GM23338 (cell line): Measurements from ENCODE around the gene DNASE1L2. TPM values are rescaled to one million over a fixed set of nuclear protein-coding genes. Genes with fewer than 3 reads are reported as not detected.

Experiments
- ATAC-seq: fragments of 200-7000 bp; cut with Tn5 transposase; 3 replicates; pipeline ENCODE4 v1.9.1; 2020
- DNase-seq: peaks from one replicate; pipeline ENCODE4 v3.0.0-alpha.2; 2015; ENCODE audit warnings: low spot score
- H2AFZ ChIP-seq: fragments of 200-600 bp; sonication (generic); 2 replicates; pipeline ENCODE4 v1.8.0; 2016; ENCODE audit warnings: antibody characterized with exemption, mild to moderate bottlenecking, moderate library complexity
- H3F3A ChIP-seq: fragments of 200-600 bp; sonication (generic); replicated peaks from 2 replicates; pipeline ENCODE4 v1.8.0; 2017; ENCODE audit warnings: antibody characterized with exemption, mixed run types, low read depth
- H3K27ac ChIP-seq: fragments of 200-600 bp; sonication (generic); 2 replicates; pipeline ENCODE4 v1.6.1; 2016; ENCODE audit warnings: low read depth
- H3K27me3 ChIP-seq: fragments of 200-600 bp; sonication (generic); 2 replicates; pipeline ENCODE4 v1.8.0; 2016; ENCODE audit warnings: mild to moderate bottlenecking, mixed run types, moderate library complexity; ENCODE audit not compliant: insufficient read depth
- H3K36me3 ChIP-seq: fragments of 200-600 bp; sonication (generic); 2 replicates; pipeline ENCODE4 v1.8.0; 2016; ENCODE audit warnings: mild to moderate bottlenecking; ENCODE audit not compliant: insufficient read depth
- H3K4me1 ChIP-seq: fragments of 200-600 bp; sonication (generic); 2 replicates; pipeline ENCODE4 v1.8.0; 2016; ENCODE audit warnings: mild to moderate bottlenecking, moderate library complexity; ENCODE audit not compliant: insufficient read depth
- H3K4me2 ChIP-seq: fragments of 200-600 bp; sonication (generic); 2 replicates; pipeline ENCODE4 v1.7.1; 2017; ENCODE audit warnings: mixed run types
- H3K4me3 ChIP-seq: fragments of 200-600 bp; sonication (generic); 2 replicates; pipeline ENCODE4 v1.6.1; 2016; ENCODE audit warnings: mixed run types
- H3K79me2 ChIP-seq: fragments of 200-600 bp; sonication (generic); replicated peaks from 2 replicates; pipeline ENCODE4 v1.8.0; 2017; ENCODE audit warnings: mild to moderate bottlenecking; ENCODE audit not compliant: insufficient read depth
- H3K9me2 ChIP-seq: fragments of 200-600 bp; sonication (generic); 2 replicates; pipeline ENCODE4 v1.8.0; 2017; ENCODE audit not compliant: insufficient read depth
- H4K20me1 ChIP-seq: fragments of 200-600 bp; sonication (generic); replicated peaks from 2 replicates; pipeline ENCODE4 v1.8.0; 2017; ENCODE audit warnings: mild to moderate bottlenecking; ENCODE audit not compliant: insufficient read depth
- H3K27ac Mint-ChIP-seq: 2 replicates; pipeline ENCODE4 v1.8.0; 2020; ENCODE audit warnings: inconsistent platforms, mild to moderate bottlenecking, moderate library complexity, mixed read lengths
- H3K27me3 Mint-ChIP-seq: 3 replicates; pipeline ENCODE4 v1.8.0; 2022; ENCODE audit warnings: low read depth, mild to moderate bottlenecking, moderate library complexity, mixed read lengths, inconsistent platforms; ENCODE audit not compliant: insufficient read depth, poor library complexity
- H3K36me3 Mint-ChIP-seq: 3 replicates; pipeline ENCODE4 v1.8.0; 2021; ENCODE audit warnings: low read depth, mild to moderate bottlenecking, inconsistent platforms, moderate library complexity, mixed read lengths
- H3K4me1 Mint-ChIP-seq: 3 replicates; pipeline ENCODE4 v1.8.0; 2020; ENCODE audit warnings: mild to moderate bottlenecking, inconsistent platforms, mixed read lengths
- H3K4me3 Mint-ChIP-seq: 3 replicates; pipeline ENCODE4 v1.8.0; 2021; ENCODE audit warnings: moderate library complexity, mild to moderate bottlenecking, inconsistent platforms, mixed read lengths
- H3K9me3 Mint-ChIP-seq: 3 replicates; pipeline ENCODE4 v1.8.0; 2020; ENCODE audit warnings: moderate library complexity, mild to moderate bottlenecking, inconsistent platforms, mixed read lengths
- CREB1 ChIP-seq: fragments of 250-450 bp; sonication (Bioruptor Pico); IDR thresholded peaks from 2 replicates; pipeline ENCODE4 v1.5.0; 2020; ENCODE audit warnings: low read depth, mild to moderate bottlenecking, moderate library complexity
- CTCF ChIP-seq, 2 experiments: fragments of 200-600 bp in 1 of 2; sonication (generic) in 1 of 2; conservative IDR thresholded peaks; 2 replicates each; pipeline versions ENCODE4 v1.5.1 to v1.6.1; 2016 to 2017; ENCODE audit warnings: antibody characterized with exemption in 2 of 2, low read depth in 2 of 2, mild to moderate bottlenecking in 2 of 2, moderate library complexity in 1 of 2
- ETS1 ChIP-seq: IDR thresholded peaks from 2 replicates; pipeline ENCODE4 v1.6.1; 2016; ENCODE audit warnings: antibody characterized with exemption
- EZH2 ChIP-seq: fragments of 200-600 bp; sonication (generic); IDR thresholded peaks from one replicate; pipeline ENCODE4 v1.8.0; 2017; ENCODE audit warnings: antibody characterized with exemption, mild to moderate bottlenecking, low read depth; ENCODE audit not compliant: unreplicated experiment
- EZH2phosphoT487 ChIP-seq: fragments of 200-600 bp; sonication (generic); IDR thresholded peaks from one replicate; pipeline ENCODE4 v1.8.1; 2018; ENCODE audit warnings: antibody characterized with exemption; ENCODE audit not compliant: unreplicated experiment
- NANOG ChIP-seq: IDR thresholded peaks from 2 replicates; pipeline ENCODE4 v1.6.1; 2016; ENCODE audit warnings: antibody characterized with exemption, borderline replicate concordance
- POLR2AphosphoS5 ChIP-seq: IDR thresholded peaks from 2 replicates; pipeline ENCODE4 v1.6.1; 2016; ENCODE audit warnings: antibody characterized with exemption, low read depth
- STAT1 ChIP-seq: IDR thresholded peaks from one replicate; pipeline ENCODE4 v1.6.1; 2016; ENCODE audit warnings: antibody characterized with exemption; ENCODE audit not compliant: unreplicated experiment
- ZNF114 ChIP-seq: fragments of 250-450 bp; sonication (Bioruptor Pico); IDR thresholded peaks from 2 replicates; pipeline ENCODE4 v1.5.0; 2020; ENCODE audit warnings: mild to moderate bottlenecking, moderate library complexity
- ZNF331 ChIP-seq: fragments of 250-450 bp; sonication (Bioruptor Pico); IDR thresholded peaks from 2 replicates; pipeline ENCODE4 v1.5.0; 2020; ENCODE audit warnings: low read depth, mild to moderate bottlenecking, moderate library complexity
- long read RNA-seq: library from polyadenylated mRNA; unstranded; transcript quantifications from one replicate; pipeline ENCODE4 v2.0.0, GENCODE V29; 2020; ENCODE audit not compliant: unreplicated experiment
- polyA plus RNA-seq: library from polyadenylated mRNA; unstranded; fragments of >200 nt; fragmentation: Nextera tagmentation; extraction: Ambion mirVana; gene quantifications from 2 replicates; pipeline ENCODE4 v1.2.1, GENCODE V29; 2016
- total RNA-seq: library from RNA; depleted of rRNA; stranded (reverse); fragments of >200 nt; shearing (Covaris generic); gene quantifications from 2 replicates; pipeline ENCODE4 v1.2.3, GENCODE V29; 2014; rRNA removed

DNASE1L2 gene
- 0.66 TPM in 1 of 2 replicates, not detected in the other for total RNA-seq
- 0.23 and 0.42 TPM in 2 replicates for polyA plus RNA-seq
- long read RNA-seq, result 0 reads

DNA sequence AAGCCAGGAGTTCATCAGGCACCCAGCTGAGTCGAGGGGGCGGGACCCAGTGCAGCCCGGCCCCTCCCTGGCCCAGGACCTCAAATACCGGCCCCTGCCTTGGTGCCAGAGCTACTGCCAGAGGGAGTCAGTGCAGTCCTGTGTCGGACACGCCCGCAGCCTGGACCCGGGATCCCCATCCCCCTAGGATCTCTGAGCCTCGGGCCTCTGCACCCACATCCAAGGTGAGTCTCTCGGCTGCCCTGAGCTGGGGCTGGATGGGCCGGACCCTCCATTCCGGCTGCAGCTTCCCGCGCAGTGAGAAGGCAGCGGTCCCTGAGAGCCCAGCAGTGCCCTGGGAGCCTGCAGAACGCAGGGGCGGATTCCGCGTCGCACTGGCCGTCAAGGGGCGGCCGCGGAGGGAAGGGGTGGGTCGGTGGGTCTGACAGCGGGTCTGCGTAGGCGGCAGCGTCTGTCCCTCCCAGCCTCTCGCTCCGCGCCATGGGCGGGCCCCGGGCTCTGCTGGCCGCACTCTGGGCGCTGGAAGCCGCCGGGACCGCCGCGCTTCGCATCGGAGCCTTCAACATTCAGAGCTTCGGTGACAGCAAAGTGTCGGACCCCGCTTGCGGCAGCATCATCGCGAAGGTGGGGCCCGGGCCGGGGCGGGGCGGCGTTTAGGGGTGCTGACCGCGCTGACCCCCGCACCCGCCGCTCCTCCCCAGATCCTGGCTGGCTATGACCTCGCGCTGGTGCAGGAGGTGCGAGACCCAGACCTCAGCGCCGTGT lies at the start of gene DNASE1L2:
Gene DNASE1L2 (plus strand): TSS at position 108 of the 765 bp plus-strand sequence. CDS start 373 bp downstream, at position 481.
- Mint-ChIP-seq H3K27ac (no peak within 1 kb of the TSS), H3K9me3 (no peaks in the 10 kb centered on the region), H3K36me3 (peaks cover 9% of the 10 kb centered on the region; the same call in 1 of the 3 replicates), H3K27me3 (peaks cover 27% of the 10 kb centered on the region), H3K4me3 (peak within 1 kb of the TSS; percentile 57), H3K4me1 (no peaks in the 10 kb centered on the region)
- Histone ChIP-seq H4K20me1 (no peaks in the 10 kb centered on the region; the same call in 1 of the 2 replicates), H3F3A (peaks cover 2% of the 10 kb centered on the region; the same call in 1 of the 2 replicates), H3K36me3 (0 out of 2 replicates have a peak, but pooled peaks cover 5% of the 10 kb centered on the region), H3K27me3 (peaks cover 18% of the 10 kb centered on the region), H3K4me3 (peak within 1 kb of the TSS; percentile 65), H3K9me2 (no peaks in the 10 kb centered on the region), H3K4me1 (no peaks in the 10 kb centered on the region), H3K4me2 (peak within 1 kb of the TSS; percentile 92), H3K27ac (no peak within 1 kb of the TSS), H3K79me2 (no peaks in the 10 kb centered on the region), H2AFZ (no peak within 1 kb of the TSS)
- DNase-seq (peak; percentile 68), ATAC-seq (peak; percentile 43)
- TF ChIP-seq CTCF (conservative IDR thresholded peaks at IDR 0.05; ENCODE audit: low read depth in 2 of 2) (peak in 1 of 2 experiments; percentile 18; a peak in 1 of 4 replicates), ETS1 (no peak)

- H3K4me1 ChIP-seq, result no peaks in the 10 kb centered on the region
- no peak overlapping the region for H2AFZ ChIP-seq
- H3K27me3 ChIP-seq, result no peaks in the 10 kb centered on the region
- H3K36me3 ChIP-seq, result no peaks in the 10 kb centered on the region
- H3K27me3 Mint-ChIP-seq, result peaks cover 15% of the 10 kb centered on the region
- H3K27ac Mint-ChIP-seq, result no peak overlapping the region
- H3K27ac ChIP-seq, result no peak overlapping the region
- no peaks in the 10 kb centered on the region for H4K20me1 ChIP-seq
- no peaks in the 10 kb centered on the region; the same call in 2 of the 3 replicates for H3K36me3 Mint-ChIP-seq
- no peak overlapping the region for H3K4me2 ChIP-seq
- H3K4me1 Mint-ChIP-seq, result peaks cover 6% of the 10 kb centered on the region
- no peaks in the 10 kb centered on the region for H3K9me2 ChIP-seq
- no peaks in the 10 kb centered on the region for H3K9me3 Mint-ChIP-seq
- ATAC-seq, result no peak
- H3K4me3 Mint-ChIP-seq, result no peak overlapping the region
- DNase-seq, result no peak
- H3K79me2 ChIP-seq, result no peaks in the 10 kb centered on the region
- H3F3A ChIP-seq, result no peaks in the 10 kb centered on the region
- H3K4me3 ChIP-seq, result no peak overlapping the region
- TF ChIP-seq ZNF331 (CRISPR knock-in tag) (no peak), ZNF114 (CRISPR knock-in tag) (no peak), EZH2phosphoT487 (no peak), NANOG (no peak), POLR2AphosphoS5 (no peak), CREB1 (no peak), STAT1 (no peak), EZH2 (no peak), ETS1 (no peak)
These were observed 49.7 kb upstream of the DNASE1L2 start for GRCh38 chr16:2186505-2186904.
